Glutamatergic neuron (in vitro differentiated cells): Measurements from ENCODE around the gene WDR7. TPM values are rescaled to one million over a fixed set of nuclear protein-coding genes. Genes with fewer than 3 reads are reported as not detected.

Source experiments
- DNase-seq: peaks from one replicate; pipeline ENCODE4 v3.0.0; 2022
- H3K27ac Mint-ChIP-seq: one replicate; pipeline ENCODE4 v1.8.0; 2020; ENCODE audit warnings: mild to moderate bottlenecking, mixed read lengths, inconsistent platforms; ENCODE audit not compliant: unreplicated experiment
- H3K27me3 Mint-ChIP-seq: one replicate; pipeline ENCODE4 v1.8.0; 2020; ENCODE audit warnings: mild to moderate bottlenecking, moderate library complexity, mixed read lengths, inconsistent platforms; ENCODE audit not compliant: unreplicated experiment
- H3K36me3 Mint-ChIP-seq: one replicate; pipeline ENCODE4 v1.8.0; 2020; ENCODE audit warnings: mild to moderate bottlenecking, mixed read lengths, inconsistent platforms; ENCODE audit not compliant: unreplicated experiment
- H3K4me1 Mint-ChIP-seq: one replicate; pipeline ENCODE4 v1.8.0; 2020; ENCODE audit warnings: mild to moderate bottlenecking, low read depth, mixed read lengths, inconsistent platforms; ENCODE audit not compliant: unreplicated experiment
- H3K4me3 Mint-ChIP-seq: one replicate; pipeline ENCODE4 v1.8.0; 2020; ENCODE audit warnings: mild to moderate bottlenecking, mixed read lengths, inconsistent platforms; ENCODE audit not compliant: unreplicated experiment
- H3K9me3 Mint-ChIP-seq: one replicate; pipeline ENCODE4 v1.8.0; 2020; ENCODE audit warnings: mild to moderate bottlenecking, moderate library complexity, mixed read lengths, inconsistent platforms; ENCODE audit not compliant: unreplicated experiment
- total RNA-seq: library from RNA; stranded (reverse); fragmentation: NEBNext Ultra II Directional; extraction: Animal tissue kit (Norgen Biotek cat#: 25700); gene quantifications from one replicate; pipeline ENCODE4 v1.2.1, GENCODE V29; 2021; ENCODE audit not compliant: unreplicated experiment
- TF ChIP-seq, protein P1 (sequence below): fragments of 200-600 bp; sonication (generic); IDR thresholded peaks from one replicate; pipeline ENCODE4 v1.5.0; 2021; ENCODE audit not compliant: partially characterized antibody, unreplicated experiment

The WDR7 gene
- total RNA-seq, 1 donor from 2014 or later: 41.8 TPM

DNA sequence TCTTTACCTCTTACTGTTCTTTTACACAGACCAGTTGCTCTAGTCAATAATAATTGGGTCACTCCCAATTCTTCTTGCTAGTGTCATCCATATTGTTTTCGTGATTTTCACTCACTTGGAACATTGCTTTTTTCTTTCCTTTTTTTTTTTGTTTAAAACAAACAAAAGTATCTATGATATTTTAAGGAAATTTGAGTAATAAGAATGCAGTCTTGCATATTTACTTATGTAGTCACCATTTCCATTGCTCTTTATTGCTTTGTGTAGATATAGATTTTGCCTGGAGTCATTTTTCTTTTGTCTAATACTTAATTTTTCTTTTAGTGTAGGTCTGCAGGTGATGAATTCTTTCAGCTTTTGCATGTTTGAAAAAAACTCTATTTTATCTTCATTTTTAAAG lies 71.9 kb downstream of the WDR7 start:
- DNase-seq: no peak
- H3K36me3 Mint-ChIP-seq: no peaks in the 10 kb centered on the region
- no peaks in the 10 kb centered on the region for H3K4me1 Mint-ChIP-seq
- no peak overlapping the region for H3K4me3 Mint-ChIP-seq
- H3K27me3 Mint-ChIP-seq: no peaks in the 10 kb centered on the region
- no peak overlapping the region for H3K27ac Mint-ChIP-seq
- TF ChIP-seq, protein P1, sequence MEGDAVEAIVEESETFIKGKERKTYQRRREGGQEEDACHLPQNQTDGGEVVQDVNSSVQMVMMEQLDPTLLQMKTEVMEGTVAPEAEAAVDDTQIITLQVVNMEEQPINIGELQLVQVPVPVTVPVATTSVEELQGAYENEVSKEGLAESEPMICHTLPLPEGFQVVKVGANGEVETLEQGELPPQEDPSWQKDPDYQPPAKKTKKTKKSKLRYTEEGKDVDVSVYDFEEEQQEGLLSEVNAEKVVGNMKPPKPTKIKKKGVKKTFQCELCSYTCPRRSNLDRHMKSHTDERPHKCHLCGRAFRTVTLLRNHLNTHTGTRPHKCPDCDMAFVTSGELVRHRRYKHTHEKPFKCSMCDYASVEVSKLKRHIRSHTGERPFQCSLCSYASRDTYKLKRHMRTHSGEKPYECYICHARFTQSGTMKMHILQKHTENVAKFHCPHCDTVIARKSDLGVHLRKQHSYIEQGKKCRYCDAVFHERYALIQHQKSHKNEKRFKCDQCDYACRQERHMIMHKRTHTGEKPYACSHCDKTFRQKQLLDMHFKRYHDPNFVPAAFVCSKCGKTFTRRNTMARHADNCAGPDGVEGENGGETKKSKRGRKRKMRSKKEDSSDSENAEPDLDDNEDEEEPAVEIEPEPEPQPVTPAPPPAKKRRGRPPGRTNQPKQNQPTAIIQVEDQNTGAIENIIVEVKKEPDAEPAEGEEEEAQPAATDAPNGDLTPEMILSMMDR: no peak
- no peaks in the 10 kb centered on the region for H3K9me3 Mint-ChIP-seq

DNA sequence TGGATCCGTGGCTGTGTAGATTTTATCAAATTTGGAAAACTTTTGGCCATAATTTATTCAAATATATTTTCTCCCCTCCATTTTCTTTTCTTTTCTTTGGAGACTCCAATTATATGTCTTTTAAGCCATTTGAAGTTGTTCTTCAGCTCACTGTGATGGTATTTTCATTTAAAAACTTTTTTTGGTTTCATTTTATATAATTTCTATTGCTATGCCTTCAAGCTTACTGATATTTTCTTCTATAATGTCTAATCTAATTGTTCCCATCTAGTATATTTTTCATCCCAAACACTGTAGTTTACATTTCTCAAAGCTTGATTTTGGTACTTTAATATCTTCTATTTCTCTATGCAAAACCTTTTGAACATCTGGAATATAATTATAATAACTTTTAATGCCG lies 72.5 kb downstream of the WDR7 start:
- H3K4me1 Mint-ChIP-seq: no peaks in the 10 kb centered on the region
- TF ChIP-seq, protein P1: no peak
- H3K27ac Mint-ChIP-seq: no peak overlapping the region
- H3K9me3 Mint-ChIP-seq: no peaks in the 10 kb centered on the region
- no peaks in the 10 kb centered on the region for H3K27me3 Mint-ChIP-seq
- no peaks in the 10 kb centered on the region for H3K36me3 Mint-ChIP-seq
- no peak overlapping the region for H3K4me3 Mint-ChIP-seq
- DNase-seq: no peak

DNA sequence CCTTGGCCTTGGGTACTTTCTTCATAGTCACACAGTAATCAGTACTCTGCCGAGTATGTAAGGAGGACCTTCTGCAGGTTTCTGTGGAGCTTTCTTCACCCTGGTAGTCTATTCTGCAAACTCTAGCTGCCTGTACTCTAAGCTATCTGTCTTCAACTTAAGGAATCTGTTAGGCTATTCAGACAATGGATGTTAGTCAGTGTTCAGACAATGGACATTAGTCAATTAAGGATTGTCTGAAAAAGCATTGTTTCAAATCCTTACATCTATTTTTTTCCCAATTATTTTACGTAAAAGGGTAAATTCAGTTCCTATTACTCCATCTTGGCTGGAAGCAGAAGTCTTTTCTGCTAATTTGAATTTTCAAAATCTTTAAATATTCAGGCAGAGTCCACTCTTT lies 75.7 kb downstream of the WDR7 start:
- H3K27ac Mint-ChIP-seq: no peak overlapping the region
- H3K4me3 Mint-ChIP-seq: no peak overlapping the region
- DNase-seq: no peak
- TF ChIP-seq, protein P1: no peak
- no peaks in the 10 kb centered on the region for H3K9me3 Mint-ChIP-seq
- H3K36me3 Mint-ChIP-seq: no peaks in the 10 kb centered on the region
- H3K27me3 Mint-ChIP-seq: no peaks in the 10 kb centered on the region
- H3K4me1 Mint-ChIP-seq: no peaks in the 10 kb centered on the region

DNA sequence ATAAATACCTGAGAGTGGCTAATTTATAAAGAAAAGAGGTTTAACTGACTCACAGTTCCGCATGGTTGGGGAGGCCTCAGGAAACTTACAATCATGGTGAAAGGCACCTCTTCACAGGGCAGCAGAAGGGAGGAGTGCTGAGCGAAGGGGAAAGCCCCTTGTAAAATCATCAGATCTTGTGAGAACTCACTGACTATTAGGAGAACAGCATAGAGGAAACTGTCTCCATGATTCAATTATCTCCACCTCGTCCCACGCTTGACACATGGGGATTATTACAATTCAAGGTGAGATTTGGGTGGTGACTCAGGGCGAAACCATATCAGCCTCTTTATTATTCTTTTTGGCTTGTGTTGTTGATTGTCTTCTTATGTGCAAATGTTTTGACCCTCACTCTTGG lies 76.2 kb downstream of the WDR7 start:
- no peaks in the 10 kb centered on the region for H3K9me3 Mint-ChIP-seq
- no peaks in the 10 kb centered on the region for H3K4me1 Mint-ChIP-seq
- TF ChIP-seq, protein P1: no peak
- no peak for DNase-seq
- no peak overlapping the region for H3K4me3 Mint-ChIP-seq
- no peak overlapping the region for H3K27ac Mint-ChIP-seq
- no peaks in the 10 kb centered on the region for H3K36me3 Mint-ChIP-seq
- no peaks in the 10 kb centered on the region for H3K27me3 Mint-ChIP-seq

DNA sequence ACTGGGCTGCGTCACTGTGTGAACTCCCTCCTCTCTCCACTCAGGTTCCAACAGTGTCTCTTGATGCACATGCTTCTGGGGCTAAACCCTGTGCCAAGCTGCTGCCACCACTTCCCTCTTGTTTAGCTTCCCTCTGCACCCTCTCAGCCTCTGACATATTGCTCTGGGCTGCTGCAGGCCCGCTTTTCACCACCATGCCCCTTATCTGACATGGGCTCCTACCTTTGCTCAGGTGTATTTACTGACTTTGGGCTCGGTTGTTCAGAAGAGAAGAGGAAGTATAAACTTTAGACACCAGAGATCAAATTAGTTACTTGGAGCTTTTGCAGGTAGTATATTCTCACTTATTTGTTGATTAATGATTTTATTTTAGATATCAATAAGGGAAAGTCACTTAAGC lies 77.6 kb downstream of the WDR7 start:
- H3K27me3 Mint-ChIP-seq: no peaks in the 10 kb centered on the region
- no peak overlapping the region for H3K4me3 Mint-ChIP-seq
- TF ChIP-seq, protein P1: no peak
- no peak overlapping the region for H3K27ac Mint-ChIP-seq
- H3K4me1 Mint-ChIP-seq: no peaks in the 10 kb centered on the region
- no peaks in the 10 kb centered on the region for H3K36me3 Mint-ChIP-seq
- no peak for DNase-seq
- no peaks in the 10 kb centered on the region for H3K9me3 Mint-ChIP-seq
